ENCODE results near the gene GPR87. TPM values are rescaled to one million over a fixed set of nuclear protein-coding genes. Genes with fewer than 3 reads are reported as not detected.

The GPR87 gene
- total and polyA plus RNA-seq, 3 donors from 2014 or later: not detected

DNA sequence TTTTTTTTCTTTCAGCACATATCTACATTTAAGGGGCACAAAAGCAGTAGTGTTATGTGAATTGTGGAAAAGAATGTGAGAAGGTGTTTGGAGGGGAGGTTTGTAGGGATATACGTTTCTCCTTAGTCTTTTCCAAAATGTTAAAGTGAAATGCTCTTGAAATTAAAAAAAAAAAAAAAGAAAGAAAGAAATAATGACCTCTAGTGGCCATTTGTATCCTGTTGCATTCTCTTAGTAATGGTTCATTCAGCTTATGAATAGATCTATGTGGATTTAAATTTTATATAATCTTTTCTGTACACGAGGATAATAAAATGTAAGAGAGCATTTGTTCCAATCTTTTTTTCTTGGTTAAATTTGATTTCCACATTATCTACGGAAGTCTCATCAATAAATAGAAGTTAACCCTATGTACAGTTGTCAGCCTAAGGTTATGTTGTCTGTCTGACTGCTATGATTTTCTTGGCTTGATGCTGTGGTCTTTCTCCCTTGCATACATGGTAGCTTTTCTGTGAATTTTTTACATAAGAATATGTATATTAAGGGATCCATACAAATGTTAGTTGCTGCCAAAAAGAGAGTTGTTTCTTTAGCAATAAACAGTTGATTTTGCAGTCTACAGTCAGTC, 11.1 kb upstream of the GPR87 start:
- Histone ChIP-seq H3K4me3 (no peak overlapping the region), H3K27me3 (no peaks in the 10 kb centered on the region), H3K36me3 (ENCODE audit: low read depth, missing control alignments) (no peaks in the 10 kb centered on the region), H3K9me3 (no peaks in the 10 kb centered on the region), H3K27ac (no peak overlapping the region), H3K4me1 (no peaks in the 10 kb centered on the region)
- no peak for DNase-seq
- TF ChIP-seq POLR2A (IDR thresholded peaks at IDR 0.05): no peak
- TF ChIP-seq, protein P1, sequence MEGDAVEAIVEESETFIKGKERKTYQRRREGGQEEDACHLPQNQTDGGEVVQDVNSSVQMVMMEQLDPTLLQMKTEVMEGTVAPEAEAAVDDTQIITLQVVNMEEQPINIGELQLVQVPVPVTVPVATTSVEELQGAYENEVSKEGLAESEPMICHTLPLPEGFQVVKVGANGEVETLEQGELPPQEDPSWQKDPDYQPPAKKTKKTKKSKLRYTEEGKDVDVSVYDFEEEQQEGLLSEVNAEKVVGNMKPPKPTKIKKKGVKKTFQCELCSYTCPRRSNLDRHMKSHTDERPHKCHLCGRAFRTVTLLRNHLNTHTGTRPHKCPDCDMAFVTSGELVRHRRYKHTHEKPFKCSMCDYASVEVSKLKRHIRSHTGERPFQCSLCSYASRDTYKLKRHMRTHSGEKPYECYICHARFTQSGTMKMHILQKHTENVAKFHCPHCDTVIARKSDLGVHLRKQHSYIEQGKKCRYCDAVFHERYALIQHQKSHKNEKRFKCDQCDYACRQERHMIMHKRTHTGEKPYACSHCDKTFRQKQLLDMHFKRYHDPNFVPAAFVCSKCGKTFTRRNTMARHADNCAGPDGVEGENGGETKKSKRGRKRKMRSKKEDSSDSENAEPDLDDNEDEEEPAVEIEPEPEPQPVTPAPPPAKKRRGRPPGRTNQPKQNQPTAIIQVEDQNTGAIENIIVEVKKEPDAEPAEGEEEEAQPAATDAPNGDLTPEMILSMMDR (IDR thresholded peaks at IDR 0.05): peak in 1 of 3 experiments; percentile 72
- WGBS, 2 donors: 26 to 31% methylated on average over 3 of the region's 3 CpGs
- intact Hi-C loops (cut with DNase I; ENCODE audit: low total_unique reads): no loop called here

DNA sequence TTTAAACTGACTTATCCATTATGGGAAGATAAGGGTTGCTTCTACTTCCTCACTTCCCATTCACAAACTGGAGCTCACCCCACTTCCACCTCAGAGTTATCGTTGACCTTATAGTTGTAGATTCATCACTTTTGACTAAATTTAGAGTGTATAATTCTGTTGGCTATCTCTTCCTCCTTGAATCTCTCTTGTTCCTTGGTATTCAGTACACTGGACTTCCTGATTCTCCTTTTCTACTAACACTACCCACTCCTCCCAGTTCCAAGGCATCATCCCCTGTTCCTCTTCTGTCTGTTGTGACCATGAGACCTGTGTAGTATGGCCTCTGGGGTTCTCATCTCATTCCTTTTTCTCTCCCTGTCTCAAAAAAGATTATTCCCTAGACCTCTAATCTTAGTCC, 5.9 kb upstream of the GPR87 start:
- no peaks in the 10 kb centered on the region for H3K36me3 ChIP-seq (ENCODE audit: low read depth, missing control alignments)
- H3K4me1 ChIP-seq: no peaks in the 10 kb centered on the region
- no peaks in the 10 kb centered on the region for H3K9me3 ChIP-seq
- intact Hi-C loops (cut with DNase I; ENCODE audit: low total_unique reads): no loop called here
- H3K4me3 ChIP-seq: no peak overlapping the region
- H3K27ac ChIP-seq: no peak overlapping the region
- DNase-seq: no peak
- 79 to 92% methylated on average over 1 of the region's 1 CpG for WGBS, 2 donors
- H3K27me3 ChIP-seq: no peaks in the 10 kb centered on the region
- TF ChIP-seq POLR2A (IDR thresholded peaks at IDR 0.05): no peak
- TF ChIP-seq, protein P1 (IDR thresholded peaks at IDR 0.05): no peak

DNA sequence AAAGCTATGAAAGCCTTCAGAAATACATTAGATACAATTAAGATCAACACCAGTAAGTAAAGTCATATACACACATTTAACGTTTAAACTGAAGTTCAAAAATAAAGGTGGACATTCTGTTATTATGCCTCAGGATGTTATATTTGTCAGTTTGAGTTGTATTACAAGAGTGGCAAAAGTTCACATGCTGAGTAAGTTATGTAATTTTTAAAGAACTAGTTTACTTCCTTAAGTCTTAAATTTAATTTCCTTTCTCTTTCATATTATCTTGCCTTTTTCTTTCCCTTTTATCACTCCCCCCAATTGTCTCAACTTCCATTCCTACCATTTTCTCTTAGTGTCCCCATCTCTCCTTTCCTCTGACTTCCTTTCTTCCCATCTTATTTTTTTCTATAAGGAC, 4.9 kb upstream of the GPR87 start:
- WGBS, 2 donors: 74% methylated on average over 1 of the region's 1 CpG
- intact Hi-C loops (cut with DNase I; ENCODE audit: low total_unique reads): no loop called here
- TF ChIP-seq, protein P1 (IDR thresholded peaks at IDR 0.05): no peak
- no peak for TF ChIP-seq POLR2A (IDR thresholded peaks at IDR 0.05)

DNA sequence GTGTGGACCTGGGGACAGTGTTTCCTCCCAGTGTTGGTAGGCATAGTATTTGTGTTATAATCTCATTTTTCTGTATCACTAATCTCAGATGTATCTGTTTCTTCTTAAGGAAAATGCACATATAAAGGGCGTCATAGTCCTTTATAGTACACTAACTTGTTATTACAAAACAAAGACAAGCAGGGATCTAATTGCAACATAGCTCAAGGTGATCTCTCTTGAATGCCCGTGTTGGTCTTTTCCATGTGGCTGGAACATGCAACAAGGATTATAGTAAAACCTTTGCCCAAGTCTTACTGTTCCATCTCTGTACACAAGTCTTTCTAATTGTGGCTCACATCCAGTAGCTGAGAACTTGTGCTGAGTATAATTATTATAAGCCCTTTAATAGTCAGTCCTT, 3.5 kb upstream of the GPR87 start:
- H3K27ac ChIP-seq: no peak overlapping the region
- H3K36me3 ChIP-seq (ENCODE audit: low read depth, missing control alignments): no peaks in the 10 kb centered on the region
- intact Hi-C loops (cut with DNase I; ENCODE audit: low total_unique reads): no loop called here
- H3K9me3 ChIP-seq: no peaks in the 10 kb centered on the region
- WGBS, 2 donors: 93 to 96% methylated on average over 2 of the region's 2 CpGs
- H3K27me3 ChIP-seq: no peaks in the 10 kb centered on the region
- no peak overlapping the region for H3K4me3 ChIP-seq
- no peak for DNase-seq
- TF ChIP-seq, protein P1 (IDR thresholded peaks at IDR 0.05): no peak
- no peak for TF ChIP-seq POLR2A (IDR thresholded peaks at IDR 0.05)
- H3K4me1 ChIP-seq: no peaks in the 10 kb centered on the region

More for the DNA sequence above, 4.9 kb upstream of the GPR87 start:
- Histone ChIP-seq H3K27me3 (no peaks in the 10 kb centered on the region), H3K9me3 (no peaks in the 10 kb centered on the region), H3K36me3 (ENCODE audit: low read depth, missing control alignments) (no peaks in the 10 kb centered on the region), H3K4me3 (no peak overlapping the region), H3K4me1 (no peaks in the 10 kb centered on the region), H3K27ac (no peak overlapping the region)
- no peak for DNase-seq

DNA sequence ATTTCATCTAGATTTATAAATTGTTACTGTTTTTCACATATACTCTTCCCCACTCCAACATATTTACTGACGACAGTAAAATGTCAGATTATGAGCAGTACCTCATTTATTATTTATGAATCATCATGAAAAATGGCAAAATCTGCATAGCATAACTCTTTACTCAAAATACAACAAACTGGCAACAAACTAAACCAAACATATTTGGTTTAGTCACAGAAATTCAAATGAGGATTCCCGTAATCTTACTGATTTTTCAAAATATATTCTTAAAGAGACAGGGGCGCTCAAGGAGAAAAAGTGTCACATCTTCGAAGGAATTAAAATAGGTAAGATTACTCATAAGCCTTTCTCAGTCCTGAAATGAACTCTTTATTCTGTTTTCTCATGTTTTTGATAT, 3.0 kb upstream of the GPR87 start:
- H3K27me3 ChIP-seq: no peaks in the 10 kb centered on the region
- H3K9me3 ChIP-seq: no peaks in the 10 kb centered on the region
- TF ChIP-seq POLR2A (IDR thresholded peaks at IDR 0.05): no peak
- TF ChIP-seq, protein P1 (IDR thresholded peaks at IDR 0.05): no peak
- no peaks in the 10 kb centered on the region for H3K4me1 ChIP-seq
- 88 to 95% methylated on average over 4 of the region's 4 CpGs for WGBS, 2 donors
- DNase-seq: no peak
- no peaks in the 10 kb centered on the region for H3K36me3 ChIP-seq (ENCODE audit: low read depth, missing control alignments)
- H3K4me3 ChIP-seq: no peak overlapping the region
- no peak overlapping the region for H3K27ac ChIP-seq
- intact Hi-C loops (cut with DNase I; ENCODE audit: low total_unique reads): no loop called here

Data from testis (tissue), 3 donors.